Activated CD8-positive, alpha-beta memory T cell treated with anti-CD3 and anti-CD28 coated beads for 1 hour (primary cell): ENCODE measurements around the gene DNAJC5.
"Not testable (repeated sequence)": the region's sequence is repeated elsewhere in the genome, so short reads cannot be mapped to it uniquely, and the experiment has no call there.

ENCODE experiments used
- DNase-seq, 2 donors: peaks; one replicate each; pipeline ENCODE4 v3.0.0-alpha.2; 2020; ENCODE audit warnings: low read depth in 1 of 2; ENCODE audit errors: extremely low read depth in 1 of 2

The DNAJC5 gene

DNA sequence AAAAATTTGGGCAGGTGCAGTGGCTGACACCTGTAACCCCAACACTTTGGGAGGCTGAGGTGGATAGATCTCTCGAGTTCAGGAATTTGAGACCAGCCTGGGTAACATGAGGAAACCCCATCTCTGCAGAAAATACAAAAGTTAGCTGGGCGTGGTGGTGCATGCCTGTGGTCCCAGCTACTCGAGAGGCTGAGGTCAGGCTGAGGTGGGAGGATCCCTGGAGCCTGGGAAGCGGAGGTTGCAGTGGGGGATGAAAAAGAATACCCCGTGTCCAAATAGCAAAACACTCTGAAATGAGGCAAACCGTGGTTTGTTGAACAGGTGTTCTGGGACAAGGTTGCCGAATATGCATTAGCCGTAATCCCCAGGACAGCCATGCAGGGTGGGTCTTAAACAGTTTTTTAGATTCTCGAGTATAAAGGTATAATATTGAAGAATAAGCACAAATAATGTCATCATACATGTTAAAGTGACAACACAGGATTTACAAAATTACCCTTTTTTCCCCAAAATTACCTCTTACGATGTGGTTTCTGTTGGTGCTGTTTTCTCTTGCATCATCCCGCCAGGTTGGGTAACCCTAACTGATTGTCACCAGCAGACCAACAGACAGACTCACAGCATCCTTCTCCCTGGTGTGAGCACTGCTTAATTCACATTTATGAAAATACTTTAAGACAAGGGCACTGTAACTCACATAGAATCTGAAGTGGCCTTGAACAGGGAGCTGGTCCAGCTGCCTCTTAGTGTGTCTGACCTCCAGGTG, 9.1 kb downstream of the DNAJC5 start:
- no peak for DNase-seq

DNA sequence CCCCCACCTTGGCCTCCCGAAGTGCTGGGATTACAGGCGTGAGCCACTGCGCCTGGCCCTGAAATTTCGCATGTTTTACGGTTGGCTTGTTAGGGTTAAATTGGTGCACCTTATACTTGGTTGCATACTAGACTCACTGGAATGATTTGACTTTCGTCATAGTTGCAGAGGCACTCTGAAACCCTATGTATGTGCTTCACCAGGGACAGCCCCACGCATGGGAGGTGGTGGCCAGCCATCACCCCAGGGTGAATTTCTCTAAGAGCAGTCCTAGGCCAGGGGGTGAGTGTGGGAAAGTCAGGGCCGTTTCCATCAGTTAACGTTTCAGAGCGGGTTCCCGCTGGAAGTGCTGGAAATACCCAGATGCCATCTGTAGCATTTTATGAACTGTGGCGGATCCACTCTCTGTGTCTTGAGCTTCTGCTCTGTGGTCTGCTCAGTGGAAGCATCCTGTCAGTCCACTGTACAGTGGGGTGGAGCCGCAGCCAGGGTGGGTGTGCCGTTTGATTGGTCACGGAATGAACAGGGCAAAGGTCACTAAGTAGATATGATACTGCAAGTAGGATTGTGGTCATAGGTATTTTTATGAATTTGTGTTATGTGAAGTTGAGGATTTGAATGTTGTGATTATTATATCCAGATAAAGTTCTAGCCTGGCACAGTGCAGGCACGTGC, 13.2 kb downstream of the DNAJC5 start:
- no peak for DNase-seq

DNA sequence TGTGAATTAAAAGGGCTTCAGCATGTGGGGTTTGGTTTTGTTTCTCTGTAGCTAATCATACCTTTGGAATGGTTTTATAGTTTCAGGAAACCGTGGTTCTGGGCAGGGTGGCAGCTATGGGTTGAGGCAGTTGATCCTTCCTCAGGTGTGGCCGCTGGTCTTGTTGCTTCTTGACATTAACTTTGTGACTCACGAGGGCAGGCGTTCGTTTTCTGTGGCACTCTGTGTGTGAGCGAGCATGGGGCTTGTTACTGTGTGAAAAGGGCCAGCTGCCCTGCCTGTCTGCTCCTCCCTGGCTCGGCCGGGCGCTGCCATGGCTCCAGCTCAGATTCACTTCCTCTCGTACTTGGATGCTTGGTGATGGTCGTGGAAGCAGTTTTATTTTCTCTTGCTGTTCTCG, 16.2 kb downstream of the DNAJC5 start:
- no peak for DNase-seq

DNA sequence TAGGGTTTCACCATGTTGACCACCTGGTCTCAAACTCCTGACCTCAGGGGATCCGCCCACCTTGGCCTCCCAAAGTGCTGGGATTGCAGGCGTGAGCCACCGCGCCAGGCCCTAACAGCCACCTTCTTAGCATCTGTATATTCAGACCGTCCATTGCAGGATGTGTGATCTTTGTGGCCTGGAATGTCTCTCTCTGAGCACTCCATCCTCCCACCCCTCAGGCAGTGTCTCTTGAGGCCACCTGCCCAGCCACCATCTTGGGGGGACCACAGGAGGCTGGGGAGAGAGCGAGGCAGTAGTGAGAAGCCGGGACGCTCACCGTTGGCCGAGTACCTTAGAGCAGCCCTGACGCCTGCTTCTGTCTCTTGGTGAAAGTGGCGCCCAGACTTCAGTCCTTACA, 18.8 kb downstream of the DNAJC5 start:
- DNase-seq = no peak

DNA sequence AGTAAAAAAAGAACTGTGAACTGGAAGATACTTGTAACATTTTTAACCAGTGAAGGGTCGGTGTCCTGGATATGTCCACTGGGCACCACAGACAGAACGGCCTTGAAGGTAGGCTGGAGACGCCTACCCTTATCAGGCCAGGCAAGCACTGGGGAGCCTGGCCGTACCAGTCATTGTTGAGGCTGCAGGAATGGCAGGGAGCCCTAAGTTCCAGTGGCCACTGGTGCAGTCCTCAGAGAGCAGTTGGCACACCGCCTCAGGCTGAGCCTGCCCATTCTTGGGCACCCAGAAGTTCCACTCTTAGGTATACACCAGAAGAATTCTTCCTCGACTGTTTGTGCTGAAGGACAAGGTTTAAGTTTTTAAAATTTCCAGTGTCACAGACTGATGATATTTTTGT, 20.5 kb downstream of the DNAJC5 start:
- DNase-seq = no peak

DNA sequence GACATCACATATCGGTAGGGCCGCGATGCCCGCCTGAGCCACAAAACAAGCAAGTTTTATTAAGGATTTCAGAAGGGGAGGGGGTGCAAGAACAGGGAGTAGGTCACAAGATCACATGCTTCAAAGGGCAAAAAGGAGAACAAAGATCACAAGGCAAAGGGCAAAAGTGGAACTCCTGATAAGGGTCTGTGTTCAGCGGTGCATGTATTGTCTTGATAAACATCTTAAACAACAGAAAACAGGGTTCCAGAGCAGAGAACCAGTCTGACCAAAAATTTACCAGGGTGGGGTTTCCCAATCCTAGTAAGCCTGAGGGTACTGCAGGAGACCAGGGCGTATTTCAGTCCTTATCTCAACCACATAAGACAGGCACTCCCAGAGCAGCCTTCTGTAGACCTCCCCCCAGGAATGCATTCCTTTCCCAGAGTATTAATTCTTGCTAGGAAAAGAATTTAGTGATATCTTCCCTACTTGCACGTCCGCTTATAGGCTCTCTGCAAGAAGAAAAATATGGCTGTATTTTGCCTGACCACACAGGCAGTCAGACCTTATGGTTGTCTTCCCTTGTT, 21.5 kb downstream of the DNAJC5 start:
- DNase-seq = not testable (repeated sequence)

DNA sequence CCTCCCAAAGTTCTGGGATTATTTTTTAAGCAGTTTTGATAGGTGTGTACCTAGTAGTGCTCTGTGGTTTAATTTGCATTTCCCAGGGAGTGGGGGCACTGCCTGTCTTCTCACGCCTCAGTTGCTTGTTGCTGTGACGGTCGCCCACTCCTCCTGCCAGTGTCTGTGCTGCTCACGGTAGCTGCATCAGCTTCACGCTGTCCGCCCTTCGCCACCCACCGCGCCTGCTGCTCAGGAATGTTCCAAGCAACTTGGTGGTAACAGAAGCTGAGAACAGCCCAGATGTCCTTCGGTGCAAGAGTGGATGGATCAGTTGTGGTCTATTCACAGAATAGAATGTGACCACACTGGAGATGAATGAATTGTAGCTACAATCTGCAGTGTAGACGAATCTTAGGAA, 22.9 kb downstream of the DNAJC5 start:
- DNase-seq = no peak

GRCh38 chr20:63919130-63919529, 24.2 kb downstream of the DNAJC5 start:
- DNase-seq = no peak

GRCh38 chr20:63920226-63920625, 25.3 kb downstream of the DNAJC5 start:
- DNase-seq = no peak

DNA sequence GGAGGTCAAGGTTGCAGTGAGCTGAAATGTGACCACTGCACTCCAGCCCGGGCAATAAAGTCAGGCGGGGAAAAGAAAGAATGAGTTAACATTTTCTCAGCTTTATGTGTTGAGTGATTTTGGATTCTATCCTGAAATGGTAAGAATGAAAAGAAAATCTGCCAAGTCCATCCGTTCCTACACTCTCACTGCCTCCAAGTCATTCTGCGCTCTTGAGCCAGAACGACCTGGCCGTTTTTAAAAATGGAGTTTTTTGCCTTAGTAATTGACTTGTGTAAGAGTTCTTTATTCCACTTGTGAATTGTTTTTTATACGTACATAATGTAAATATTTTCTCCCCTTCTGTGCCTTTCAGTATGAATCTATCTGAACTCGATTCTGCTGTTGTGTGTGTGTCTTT, 28.7 kb downstream of the DNAJC5 start:
- DNase-seq = no peak

- DNase-seq = no peak
Measured at GRCh38 chr20:63924241-63924640, 29.3 kb downstream of the DNAJC5 start.

- no peak for DNase-seq
Measured at GRCh38 chr20:63926298-63926697, 31.4 kb downstream of the DNAJC5 start.

GRCh38 chr20:63929071-63929470, 34.1 kb downstream of the DNAJC5 start:
- DNase-seq = no peak

- not testable (repeated sequence) for DNase-seq
Measured at GRCh38 chr20:63929473-63929883, 34.6 kb downstream of the DNAJC5 start.

DNA sequence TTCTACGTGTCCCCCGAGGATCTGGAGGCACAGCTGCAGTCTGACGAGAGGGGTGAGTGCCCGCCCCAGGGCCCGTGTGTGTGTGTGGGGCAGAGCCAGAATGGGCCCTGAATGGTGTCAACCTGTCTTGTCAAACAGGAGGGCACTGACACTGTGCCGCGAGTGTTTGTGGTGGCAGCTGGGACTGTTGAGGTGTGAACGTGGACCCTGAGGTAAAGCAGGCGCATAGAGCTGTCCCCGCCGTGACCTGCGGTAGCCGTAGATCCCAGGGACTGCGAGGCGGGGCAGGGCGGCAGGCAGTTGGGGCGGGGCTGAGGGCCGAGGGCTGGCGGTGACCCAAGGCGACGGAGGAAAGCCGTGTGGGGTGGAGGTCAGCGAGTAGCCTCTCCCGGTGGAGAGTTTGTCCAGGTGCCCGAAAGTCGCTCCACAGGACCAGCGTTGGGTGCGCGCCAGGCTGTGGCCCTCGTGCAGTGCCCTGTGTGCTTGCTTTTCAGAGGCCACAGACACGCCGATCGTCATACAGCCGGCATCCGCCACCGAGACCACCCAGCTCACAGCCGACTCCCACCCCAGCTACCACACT, 36.1 kb downstream of the DNAJC5 start:
- DNase-seq = no peak

GRCh38 chr20:63931735-63932134, 36.8 kb downstream of the DNAJC5 start:
- no peak for DNase-seq

- no peak for DNase-seq
Measured at GRCh38 chr20:63932606-63933160, 37.8 kb downstream of the DNAJC5 start.

GRCh38 chr20:63933646-63934045, 38.7 kb downstream of the DNAJC5 start:
- DNase-seq = no peak

DNA sequence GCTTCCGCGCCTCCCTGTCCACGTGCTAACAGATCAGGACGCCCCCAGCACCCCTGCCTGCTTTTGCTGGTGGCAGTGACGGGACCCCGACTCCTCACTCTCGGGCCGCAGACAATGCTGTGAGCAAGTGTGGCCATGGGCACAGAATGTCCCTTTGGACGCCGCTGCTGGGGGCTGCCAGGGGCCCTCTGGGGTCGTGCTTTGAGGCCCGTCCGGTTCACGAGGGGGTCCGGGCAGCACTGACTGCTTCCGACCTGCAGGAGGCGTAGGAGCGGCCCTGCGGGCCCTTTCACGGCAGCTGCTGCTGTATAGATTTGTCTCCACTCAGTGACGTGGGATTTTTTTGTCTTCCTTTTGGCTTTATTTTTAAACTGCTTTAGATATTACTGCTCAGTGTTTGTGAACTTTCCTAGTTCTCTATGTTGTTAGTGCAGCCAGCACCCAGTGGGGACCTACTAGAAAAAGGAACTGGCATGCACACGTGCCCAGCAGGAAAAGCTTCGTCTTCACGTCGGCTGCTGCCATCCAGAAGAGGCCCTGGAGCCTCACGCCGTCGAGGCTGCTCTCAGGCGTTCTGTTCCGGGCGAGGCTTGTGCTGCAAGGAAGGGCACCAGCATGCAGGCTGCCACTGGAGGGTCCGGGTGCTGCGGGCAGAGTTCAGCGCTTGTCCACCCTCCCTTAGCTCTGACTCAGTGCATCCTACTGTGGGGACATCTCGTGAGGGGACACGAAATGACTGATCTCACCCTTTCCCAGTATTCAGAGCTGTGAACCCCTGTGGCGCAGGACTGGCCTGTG, 39.5 kb downstream of the DNAJC5 start:
- DNase-seq = no peak

DNA sequence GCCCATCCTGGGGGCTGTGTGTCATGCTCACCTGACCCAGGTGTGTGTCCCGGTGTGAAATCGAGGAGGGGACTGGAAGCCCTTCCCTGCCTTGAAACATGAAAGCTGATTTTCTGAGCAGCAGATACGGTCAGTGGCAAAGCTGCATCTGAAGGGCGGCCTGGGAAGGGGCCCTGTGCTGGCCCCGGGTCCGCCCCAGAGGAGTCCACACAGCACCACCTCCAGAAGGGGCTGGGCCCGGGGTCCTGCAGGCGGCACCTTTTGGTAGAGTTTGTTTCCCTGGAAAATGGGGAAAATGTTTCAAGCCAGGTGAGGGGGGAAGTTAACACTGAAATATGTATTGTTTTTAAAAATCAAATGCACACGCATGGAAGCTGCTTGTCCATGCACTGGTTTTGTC, 40.5 kb downstream of the DNAJC5 start:
- DNase-seq = no peak

DNA sequence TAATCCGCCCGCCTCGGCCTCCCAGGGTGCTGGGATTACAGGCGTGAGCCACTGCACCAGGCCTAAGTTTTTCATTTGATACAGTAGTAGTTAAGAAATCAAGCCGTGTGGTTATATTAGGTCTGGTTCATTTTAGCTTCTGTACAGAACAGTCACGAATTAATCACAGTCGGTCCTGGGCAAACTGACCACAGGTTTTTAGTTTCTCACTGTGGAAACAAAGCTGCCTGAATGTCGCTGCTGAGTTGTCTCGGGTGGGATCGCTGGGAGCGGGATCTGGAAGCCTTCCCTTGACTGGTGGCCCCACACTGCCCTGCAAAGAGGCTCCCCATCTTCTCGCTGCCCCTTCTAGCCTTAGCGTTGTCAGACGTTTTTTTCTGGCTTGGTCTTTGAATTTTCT, 42.7 kb downstream of the DNAJC5 start:
- no peak for DNase-seq
